T-cell (primary cell): ENCODE measurements around the gene MZF1. TPM values are rescaled to one million over a fixed set of nuclear protein-coding genes. Genes with fewer than 3 reads are reported as not detected.

Source experiments
- ATAC-seq, 4 experiments: fragments of 200-7000 bp in 3 of 4; fragments of 150-1000 bp in 1 of 4; cut with Tn5 transposase; replicated peaks in 1 of 4; 1 replicate in 3 of 4; 2 replicates in 1 of 4; pipeline ENCODE4 v1.10.0; 2021; ENCODE audit warnings: moderate library complexity in 3 of 4, mild to moderate bottlenecking in 2 of 4, moderate number of reproducible peaks in 1 of 4
- CTCF ChIA-PET, 2 donors: fragments of 300-600 bp; sonication (Branson Sonifier 250); formaldehyde crosslinking; loops; one replicate each; lab custom pipeline; 2022; ENCODE audit warnings: antibody characterized with exemption in 2 of 2; lab: Charles Lee
- POLR2A ChIA-PET, 2 donors: fragments of 300-600 bp; sonication (Branson Sonifier 250); formaldehyde crosslinking; loops; one replicate each; lab custom pipeline; 2022; ENCODE audit warnings: antibody characterized with exemption in 2 of 2; lab: Charles Lee
- DNase-seq, 35 experiments: peaks; one replicate each; pipeline versions ENCODE4 v3.0.0 to v3.0.0-alpha.2; 2013 to 2023
- H3K27ac ChIP-seq: one replicate; pipeline ENCODE4 v1.5.1; 2013; ENCODE audit warnings: low read length
- H3K27me3 ChIP-seq, 2 experiments: replicated peaks in 1 of 2; 1 replicate in 1 of 2; 2 replicates in 1 of 2; pipeline versions ENCODE4 v1.6.1 to v1.7.0; 2013; ENCODE audit warnings: low read length in 1 of 2, mixed read lengths in 1 of 2; ENCODE audit not compliant: control insufficient read depth in 2 of 2, insufficient read depth in 2 of 2; ENCODE audit errors: extremely low read depth in 1 of 2
- H3K36me3 ChIP-seq, 2 donors: 1 replicate in 1 of 2; 2 replicates in 1 of 2; pipeline versions ENCODE4 v1.6.1 to v1.7.0; 2013; ENCODE audit warnings: low read length in 1 of 2; ENCODE audit not compliant: control insufficient read depth in 2 of 2, insufficient read depth in 1 of 2; ENCODE audit errors: extremely low read depth in 1 of 2
- H3K4me1 ChIP-seq, 2 experiments: 1 replicate in 1 of 2; 2 replicates in 1 of 2; pipeline versions ENCODE4 v1.6.1 to v1.7.0; 2013; ENCODE audit warnings: low read length in 2 of 2, mixed read lengths in 1 of 2; ENCODE audit not compliant: insufficient read depth in 2 of 2, control insufficient read depth in 1 of 2; ENCODE audit errors: extremely low read depth in 1 of 2
- H3K4me3 ChIP-seq, 2 donors: 1 replicate in 1 of 2; 2 replicates in 1 of 2; pipeline versions ENCODE4 v1.5.1 to v1.7.0; 2013; ENCODE audit warnings: mild to moderate bottlenecking in 2 of 2, low read length in 1 of 2, moderate library complexity in 1 of 2; ENCODE audit not compliant: control insufficient read depth in 1 of 2; ENCODE audit errors: extremely low read depth in 1 of 2
- H3K9me3 ChIP-seq: 2 replicates; pipeline ENCODE4 v1.7.0; 2013
- H3K27ac Mint-ChIP-seq, 2 donors: one replicate each; pipeline ENCODE4 v1.8.0; 2020 to 2021; ENCODE audit warnings: mild to moderate bottlenecking in 2 of 2, mixed read lengths in 2 of 2
- H3K27me3 Mint-ChIP-seq, 2 donors: one replicate each; pipeline ENCODE4 v1.8.0; 2021 to 2022; ENCODE audit warnings: mixed read lengths in 2 of 2
- H3K36me3 Mint-ChIP-seq: one replicate; pipeline ENCODE4 v1.8.0; 2021; ENCODE audit warnings: mixed read lengths
- H3K4me1 Mint-ChIP-seq, 3 donors: one replicate each; pipeline ENCODE4 v1.8.0; 2020 to 2022; ENCODE audit warnings: mixed read lengths in 3 of 3, mild to moderate bottlenecking in 1 of 3
- H3K4me3 Mint-ChIP-seq, 3 donors: one replicate each; pipeline ENCODE4 v1.8.0; 2020 to 2022; ENCODE audit warnings: mild to moderate bottlenecking in 3 of 3, mixed read lengths in 3 of 3, moderate library complexity in 3 of 3
- H3K9me3 Mint-ChIP-seq, 3 donors: one replicate each; pipeline ENCODE4 v1.8.0; 2020 to 2022; ENCODE audit warnings: mixed read lengths in 3 of 3
- WGBS: methylation state at CpG from one replicate; pipeline ENCODE4 v1.1.5; 2013; ENCODE audit warnings: missing lambda C conversion rate; ENCODE audit not compliant: insufficient coverage; 5-methylcytosine and 5-hydroxymethylcytosine counted together
- total RNA-seq, 35 experiments: library from RNA in 6 of 35; stranded (reverse) in 6 of 35; fragments of 120-200 nt in 1 of 35; gene quantifications; one replicate each; pipeline versions ENCODE4 v1.2.1 to v1.2.4 and lab custom pipeline; 2013 to 2026

The MZF1 gene
- total RNA-seq, 5 donors from 2014 or later (not counting 1 experiment from before 2014, with no cell fraction given) = 37.0 to 59.3 (median 47.2) TPM

DNA sequence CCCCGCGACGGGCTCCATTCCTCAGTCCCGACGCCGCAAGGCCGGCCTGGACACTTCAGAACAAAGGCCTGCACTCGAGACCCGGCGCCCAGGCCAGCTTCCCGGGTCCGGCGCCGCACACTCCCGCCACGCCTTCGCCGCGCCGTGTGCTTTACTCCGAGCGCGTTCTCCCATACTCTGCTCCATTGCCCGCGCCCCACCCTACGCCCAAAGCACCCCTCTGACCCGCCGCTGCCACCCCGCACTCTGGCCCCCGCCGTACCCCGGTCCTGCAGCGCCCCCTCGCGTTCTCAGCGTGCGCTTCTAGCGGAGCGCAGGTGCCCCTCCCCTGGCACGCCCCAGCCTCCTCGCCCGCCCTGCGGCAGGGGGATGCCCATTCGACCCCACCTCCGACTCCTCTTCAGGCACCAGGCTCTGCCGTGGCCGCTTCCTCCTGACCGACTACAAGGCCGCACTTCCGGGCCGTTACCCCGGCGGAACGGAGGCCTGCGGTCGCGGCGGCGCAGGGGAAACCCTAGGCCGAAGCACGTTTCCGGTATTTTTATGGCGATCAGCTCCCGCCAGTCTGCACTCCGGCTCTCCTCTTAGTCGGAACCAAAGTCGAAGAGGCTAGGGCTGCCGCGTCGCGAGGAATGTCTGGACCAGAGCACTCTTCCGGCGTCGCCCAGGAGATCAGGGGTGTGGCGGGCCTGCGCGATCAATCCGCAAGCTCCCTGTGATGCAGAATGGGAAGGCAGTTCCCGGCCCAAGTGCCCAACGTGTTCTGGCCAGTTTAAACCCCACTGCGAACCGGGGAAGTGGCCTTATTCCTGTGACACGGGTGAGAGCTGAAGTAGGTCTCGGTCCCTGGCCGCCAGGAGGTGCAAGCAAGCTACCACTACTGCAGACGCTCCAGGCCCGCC, 53.5 kb downstream of the MZF1 start, which contains the start of gene ZBTB45:
Gene ZBTB45 (minus strand): TSS at position 456 of the 902 bp plus-strand sequence. CDS start 2,137 bp downstream, outside the sequence.
- H3K4me1 ChIP-seq = peaks cover 12 to 45% of the 10 kb centered on the region in 2 experiments
- under 1% methylated on average over 77 of the region's 87 CpGs for WGBS
- H3K4me3 ChIP-seq = peak within 1 kb of the TSS; percentile 82 to 88
- peaks cover 0 to 16% of the 10 kb centered on the region in 2 donors for H3K36me3 ChIP-seq
- peak; percentile 70 to 93 (median 80) for DNase-seq
- peaks cover 0 to 4% (median 0%) of the 10 kb centered on the region in 3 donors for H3K9me3 Mint-ChIP-seq
- H3K4me1 Mint-ChIP-seq = peaks cover 35 to 48% (median 43%) of the 10 kb centered on the region in 3 donors
- H3K27me3 ChIP-seq = no peaks in the 10 kb centered on the region
- peak within 1 kb of the TSS; percentile 93 to 94 (median 94) for H3K4me3 Mint-ChIP-seq
- no peaks in the 10 kb centered on the region for H3K27me3 Mint-ChIP-seq
- ChIA-PET CTCF (interaction anchor here (0.6 to 2.7 kb wide), 11 partner anchors 19 to 232 kb away, joined by 3 to 13 read pairs (median 4); partner anchors contain the start of genes CHMP2A (in 1 of the 2), TRIM28 (in 1 of the 2) and ZNF497 (in 1 of the 2)), POLR2A (interaction anchor here in 1 of 2 donors (1.2 kb wide), 1 partner anchor 24 kb away, joined by 3 read pairs; the partner anchor contains the start of gene TRIM28)
- H3K36me3 Mint-ChIP-seq = peaks cover 8% of the 10 kb centered on the region
- peak within 1 kb of the TSS; percentile 92 for H3K27ac ChIP-seq
- ATAC-seq = peak; percentile 83 to 86 (median 85)
- H3K27ac Mint-ChIP-seq = peak within 1 kb of the TSS; percentile 97 to 98
- no peaks in the 10 kb centered on the region for H3K9me3 ChIP-seq

DNA sequence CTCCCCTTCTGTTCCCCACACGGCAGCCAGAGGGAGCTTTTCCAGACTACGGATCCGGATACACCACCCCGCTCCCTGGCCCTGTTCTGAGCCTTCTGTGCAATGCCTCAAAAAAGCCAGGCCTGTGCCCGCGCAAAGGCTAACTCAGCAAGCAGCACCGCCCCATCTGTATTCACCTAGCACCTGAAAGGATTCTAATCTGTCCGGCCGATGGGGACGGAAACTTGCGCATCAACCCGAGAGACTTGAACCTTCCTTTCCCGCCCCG, 54.1 kb downstream of the MZF1 start:
- H3K4me3 Mint-ChIP-seq = peak overlapping the region; percentile 93 to 94 (median 94)
- H3K27me3 ChIP-seq = no peaks in the 10 kb centered on the region
- no peaks in the 10 kb centered on the region for H3K27me3 Mint-ChIP-seq
- peaks cover 0 to 16% of the 10 kb centered on the region in 2 donors for H3K36me3 ChIP-seq
- peak overlapping the region; percentile 92 for H3K27ac ChIP-seq
- H3K9me3 Mint-ChIP-seq = peaks cover 0 to 4% (median 0%) of the 10 kb centered on the region in 3 donors
- 0% methylated on average over 14 of the region's 14 CpGs for WGBS
- peaks cover 15 to 51% of the 10 kb centered on the region in 2 experiments for H3K4me1 ChIP-seq
- peaks cover 8% of the 10 kb centered on the region for H3K36me3 Mint-ChIP-seq
- peak; percentile 8 to 22 (median 16) for ATAC-seq
- peaks cover 39 to 53% (median 49%) of the 10 kb centered on the region in 3 donors for H3K4me1 Mint-ChIP-seq
- H3K27ac Mint-ChIP-seq = peak overlapping the region; percentile 97 to 98
- POLR2A ChIA-PET = no interaction called here
- no peaks in the 10 kb centered on the region for H3K9me3 ChIP-seq
- peak in 28 of 35 experiments; percentile 21 to 68 (median 35) for DNase-seq
- CTCF ChIA-PET = interaction anchor here in 1 of 2 donors (1.0 to 1.4 kb wide), 2 partner anchors 20 to 61 kb away, joined by 4 read pairs; no protein-coding TSS in a partner anchor
- H3K4me3 ChIP-seq = peak overlapping the region; percentile 82 to 88

DNA sequence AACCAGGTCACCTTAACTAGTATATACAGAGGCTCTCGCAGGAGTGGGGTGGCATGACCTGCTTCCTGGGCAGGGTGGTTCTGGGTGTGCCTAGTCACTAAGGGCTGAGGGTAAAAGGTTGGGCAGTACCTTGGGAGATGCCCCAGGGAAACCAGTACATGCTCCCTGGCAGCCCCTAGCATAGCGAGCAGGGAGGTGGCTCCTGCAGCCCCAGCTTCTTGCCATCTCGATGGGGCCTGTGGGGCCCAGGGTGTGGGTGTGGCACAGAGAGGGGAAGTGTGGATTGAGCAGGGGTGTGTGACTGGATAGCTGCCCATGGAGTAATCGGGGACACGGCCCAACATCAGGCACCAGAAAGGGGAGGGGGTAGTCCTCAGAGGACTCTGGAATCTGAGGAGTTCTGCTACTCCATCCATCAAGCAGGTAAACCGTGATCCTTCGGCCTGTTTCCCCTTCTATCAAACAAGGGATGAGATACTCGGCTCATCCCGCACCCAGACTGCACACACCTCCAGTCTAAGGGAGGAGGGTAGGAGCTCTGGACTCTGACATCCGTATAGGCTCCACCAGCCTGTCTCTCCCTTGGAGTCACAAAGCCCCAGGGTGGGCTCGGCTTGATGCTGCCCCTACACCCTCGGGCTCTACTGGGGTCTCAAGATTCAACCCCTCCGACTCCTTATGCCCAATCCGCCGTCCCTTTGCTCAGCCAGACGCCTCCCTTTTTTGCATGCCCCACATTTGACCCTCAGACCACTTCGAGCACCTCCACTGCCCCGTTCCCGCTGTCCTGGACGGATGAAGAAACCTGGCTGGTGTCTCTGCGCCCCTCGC, 54.7 kb downstream of the MZF1 start:
- H3K27me3 ChIP-seq = no peaks in the 10 kb centered on the region
- H3K4me1 Mint-ChIP-seq = peaks cover 40 to 56% (median 51%) of the 10 kb centered on the region in 3 donors
- peaks cover 8% of the 10 kb centered on the region for H3K36me3 Mint-ChIP-seq
- peak overlapping the region; percentile 92 for H3K27ac ChIP-seq
- peak overlapping the region; percentile 93 to 94 (median 94) for H3K4me3 Mint-ChIP-seq
- peaks cover 0 to 16% of the 10 kb centered on the region in 2 donors for H3K36me3 ChIP-seq
- H3K9me3 Mint-ChIP-seq = peaks cover 0 to 4% (median 0%) of the 10 kb centered on the region in 3 donors
- peak overlapping the region; percentile 82 to 88 for H3K4me3 ChIP-seq
- WGBS = 10% methylated on average over 14 of the region's 22 CpGs
- H3K27ac Mint-ChIP-seq = peak overlapping the region; percentile 97 to 98
- ChIA-PET POLR2A (no interaction called here), CTCF (interaction anchor here in 1 of 2 donors (1.0 to 1.4 kb wide), 2 partner anchors 19 to 62 kb away, joined by 4 read pairs; no protein-coding TSS in a partner anchor)
- H3K9me3 ChIP-seq = no peaks in the 10 kb centered on the region
- ATAC-seq (no peak), DNase-seq (no peak)
- H3K27me3 Mint-ChIP-seq = no peaks in the 10 kb centered on the region
- H3K4me1 ChIP-seq = peaks cover 16 to 55% of the 10 kb centered on the region in 2 experiments

DNA sequence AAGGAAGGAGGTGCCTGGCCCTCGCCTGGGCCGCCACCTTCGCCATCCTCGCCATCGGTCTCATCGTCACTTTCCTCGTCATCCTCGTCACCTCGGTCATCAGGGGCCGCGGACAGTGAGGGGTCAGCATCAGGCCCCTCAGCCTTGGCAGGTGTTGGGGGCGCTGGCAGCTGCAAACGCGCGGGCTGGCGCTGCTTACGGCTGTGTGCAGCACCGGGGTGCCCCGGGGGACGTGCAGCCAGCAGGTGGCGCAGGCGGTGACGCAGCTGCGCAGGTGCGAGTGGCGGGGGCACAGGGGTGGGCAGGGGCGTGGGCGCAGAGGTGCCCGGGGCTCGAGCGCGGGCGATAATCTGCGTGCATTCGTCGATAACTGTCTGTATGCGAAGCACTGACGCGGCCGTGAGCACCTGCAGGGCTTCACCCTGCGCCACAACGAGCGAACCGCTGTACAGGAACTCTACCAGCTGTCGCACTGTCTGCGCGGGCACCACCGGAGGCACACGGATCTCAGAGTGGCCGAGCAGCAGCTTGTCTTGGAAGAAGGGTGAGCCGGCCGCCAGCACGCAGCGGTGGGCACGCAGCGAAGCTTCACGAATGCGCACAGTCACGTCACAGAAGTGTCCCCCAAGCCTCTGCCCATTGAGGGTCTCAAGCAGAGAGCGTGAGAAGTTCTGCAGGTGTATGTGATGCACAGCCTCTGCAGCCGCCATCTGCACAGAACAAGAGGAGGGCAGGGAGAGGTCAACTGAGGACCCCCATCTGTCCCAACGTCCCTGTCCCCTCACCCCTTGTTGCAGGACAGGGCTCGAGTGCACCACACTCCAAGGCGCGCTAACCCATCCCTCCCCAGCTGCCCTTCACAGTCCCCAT, 55.9 kb downstream of the MZF1 start:
- H3K27me3 ChIP-seq = no peaks in the 10 kb centered on the region
- peaks cover 0 to 16% of the 10 kb centered on the region in 2 donors for H3K36me3 ChIP-seq
- peaks cover 0 to 4% (median 0%) of the 10 kb centered on the region in 3 donors for H3K9me3 Mint-ChIP-seq
- H3K36me3 Mint-ChIP-seq = peaks cover 8% of the 10 kb centered on the region
- no peaks in the 10 kb centered on the region for H3K27me3 Mint-ChIP-seq
- peaks cover 17 to 59% of the 10 kb centered on the region in 2 experiments for H3K4me1 ChIP-seq
- no peak overlapping the region for H3K4me3 ChIP-seq
- POLR2A ChIA-PET = no interaction called here
- no peak overlapping the region for H3K4me3 Mint-ChIP-seq
- ATAC-seq (no peak), DNase-seq (no peak)
- H3K4me1 Mint-ChIP-seq = peaks cover 40 to 58% (median 51%) of the 10 kb centered on the region in 3 donors
- H3K27ac ChIP-seq = no peak overlapping the region
- CTCF ChIA-PET = no interaction called here
- WGBS = 97% methylated on average over 60 of the region's 65 CpGs
- H3K27ac Mint-ChIP-seq = no peak overlapping the region
- H3K9me3 ChIP-seq = no peaks in the 10 kb centered on the region

DNA sequence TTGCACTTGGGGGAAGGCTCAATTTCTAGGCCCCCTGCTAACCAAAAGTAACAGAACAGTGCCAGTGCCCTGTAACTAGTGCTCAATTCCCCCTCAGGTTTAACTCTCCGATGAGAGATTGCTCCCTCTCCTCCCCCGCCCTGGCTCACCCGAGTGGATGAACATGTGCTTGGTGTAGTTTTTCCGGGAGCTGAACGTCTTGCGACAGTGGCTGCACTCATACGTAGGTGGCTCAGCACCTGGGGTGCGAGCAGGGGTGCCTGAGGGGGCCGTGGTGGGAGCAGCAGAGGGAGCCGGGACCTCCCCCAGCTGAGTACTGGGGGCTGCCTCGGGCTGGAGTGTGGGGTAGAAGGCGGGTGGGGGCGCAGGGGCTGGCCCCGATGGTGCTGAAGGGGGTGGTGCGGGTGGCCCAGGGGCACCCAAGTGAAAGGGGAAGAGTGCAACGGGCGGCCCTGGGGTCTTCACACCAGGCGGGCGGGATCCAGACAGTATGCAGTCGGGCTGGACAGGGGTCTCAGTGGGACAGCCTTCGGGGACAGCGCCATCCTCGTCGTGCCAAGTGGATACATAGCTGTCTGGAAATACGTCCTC, 56.8 kb downstream of the MZF1 start:
- H3K4me1 Mint-ChIP-seq = peaks cover 40 to 57% (median 51%) of the 10 kb centered on the region in 3 donors
- DNase-seq (no peak), ATAC-seq (no peak)
- no peaks in the 10 kb centered on the region for H3K27me3 Mint-ChIP-seq
- no peak overlapping the region for H3K27ac ChIP-seq
- H3K27ac Mint-ChIP-seq = no peak overlapping the region
- H3K4me3 Mint-ChIP-seq = peak overlapping the region in 1 of 3 donors; percentile 28
- no peaks in the 10 kb centered on the region for H3K9me3 ChIP-seq
- H3K27me3 ChIP-seq = no peaks in the 10 kb centered on the region
- WGBS = 97% methylated on average over 16 of the region's 25 CpGs
- peaks cover 0 to 4% (median 0%) of the 10 kb centered on the region in 3 donors for H3K9me3 Mint-ChIP-seq
- POLR2A ChIA-PET = no interaction called here
- H3K4me3 ChIP-seq = no peak overlapping the region
- peaks cover 8% of the 10 kb centered on the region for H3K36me3 Mint-ChIP-seq
- peaks cover 0 to 16% of the 10 kb centered on the region in 2 donors for H3K36me3 ChIP-seq
- CTCF ChIA-PET = no interaction called here
- H3K4me1 ChIP-seq = peaks cover 17 to 59% of the 10 kb centered on the region in 2 experiments
